HFFc6 (cell line): ENCODE data around the gene SELENOO. TPM values are rescaled to one million over a fixed set of nuclear protein-coding genes. Genes with fewer than 3 reads are reported as not detected.
A peak's percentile ranks its signal among the peaks of the same experiment; 100 is the strongest.

Experiments used
- DNase-seq: peaks from one replicate; pipeline ENCODE4 v3.0.0-alpha.2; 2018
- H3K27ac Mint-ChIP-seq: 2 replicates; pipeline ENCODE4 v1.8.0; 2020; ENCODE audit warnings: mild to moderate bottlenecking, mixed read lengths
- H3K27me3 Mint-ChIP-seq: 2 replicates; pipeline ENCODE4 v1.8.0; 2021; ENCODE audit warnings: mild to moderate bottlenecking, moderate library complexity, mixed read lengths; ENCODE audit not compliant: insufficient read depth
- H3K36me3 Mint-ChIP-seq: 2 replicates; pipeline ENCODE4 v1.8.0; 2021; ENCODE audit warnings: low read depth, mixed read lengths
- H3K4me1 Mint-ChIP-seq: 2 replicates; pipeline ENCODE4 v1.8.0; 2020; ENCODE audit warnings: low read depth, mixed read lengths
- H3K4me3 Mint-ChIP-seq: 2 replicates; pipeline ENCODE4 v1.8.0; 2020; ENCODE audit warnings: mild to moderate bottlenecking, moderate library complexity, mixed read lengths
- H3K9me3 Mint-ChIP-seq: 2 replicates; pipeline ENCODE4 v1.8.0; 2020; ENCODE audit warnings: mild to moderate bottlenecking, mixed read lengths
- total RNA-seq, 6 experiments: library from RNA; stranded (reverse); fragmentation: NEBNext Ultra II Directional; extraction: Animal tissue kit (Norgen Biotek cat#: 25700); gene quantifications; 2 replicates in 1 of 6; 3 replicates in 5 of 6; pipeline ENCODE4 v1.2.3, GENCODE V29; 2021
- TF ChIP-seq, protein P1 (sequence below): fragments of 200-600 bp; sonication (generic); IDR thresholded peaks from 2 replicates; pipeline ENCODE4 v1.5.0; 2021; ENCODE audit warnings: antibody characterized with exemption, mild to moderate bottlenecking

The SELENOO gene
- total RNA-seq, 6 experiments from 2014 or later, result 14.4 to 18.0 (median 16.0) TPM

DNA sequence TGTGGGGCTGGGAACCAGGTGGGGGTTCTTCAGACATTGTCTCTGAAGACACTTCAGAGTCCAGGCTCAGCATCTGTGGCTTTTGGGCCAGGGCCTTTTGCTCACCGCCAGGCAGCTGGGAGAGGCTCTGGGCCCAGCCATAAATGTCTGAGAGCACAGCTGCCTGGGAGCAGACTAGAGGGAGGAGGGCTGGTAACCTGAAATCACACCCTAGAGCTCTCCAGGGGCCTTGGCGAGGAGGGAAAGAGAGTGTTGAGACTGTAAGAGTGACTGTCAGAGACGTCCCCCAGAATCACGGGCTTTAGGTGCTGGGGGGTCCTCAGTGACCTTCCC is 11.0 kb upstream of the SELENOO start:
- H3K27me3 Mint-ChIP-seq, result peaks cover 4% of the 10 kb centered on the region
- H3K27ac Mint-ChIP-seq, result peak overlapping the region; percentile 70
- no peak overlapping the region; the same call in 1 of the 2 replicates for H3K4me3 Mint-ChIP-seq
- TF ChIP-seq, protein P1, sequence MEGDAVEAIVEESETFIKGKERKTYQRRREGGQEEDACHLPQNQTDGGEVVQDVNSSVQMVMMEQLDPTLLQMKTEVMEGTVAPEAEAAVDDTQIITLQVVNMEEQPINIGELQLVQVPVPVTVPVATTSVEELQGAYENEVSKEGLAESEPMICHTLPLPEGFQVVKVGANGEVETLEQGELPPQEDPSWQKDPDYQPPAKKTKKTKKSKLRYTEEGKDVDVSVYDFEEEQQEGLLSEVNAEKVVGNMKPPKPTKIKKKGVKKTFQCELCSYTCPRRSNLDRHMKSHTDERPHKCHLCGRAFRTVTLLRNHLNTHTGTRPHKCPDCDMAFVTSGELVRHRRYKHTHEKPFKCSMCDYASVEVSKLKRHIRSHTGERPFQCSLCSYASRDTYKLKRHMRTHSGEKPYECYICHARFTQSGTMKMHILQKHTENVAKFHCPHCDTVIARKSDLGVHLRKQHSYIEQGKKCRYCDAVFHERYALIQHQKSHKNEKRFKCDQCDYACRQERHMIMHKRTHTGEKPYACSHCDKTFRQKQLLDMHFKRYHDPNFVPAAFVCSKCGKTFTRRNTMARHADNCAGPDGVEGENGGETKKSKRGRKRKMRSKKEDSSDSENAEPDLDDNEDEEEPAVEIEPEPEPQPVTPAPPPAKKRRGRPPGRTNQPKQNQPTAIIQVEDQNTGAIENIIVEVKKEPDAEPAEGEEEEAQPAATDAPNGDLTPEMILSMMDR, result no peak
- peaks cover 5% of the 10 kb centered on the region; the same call in 1 of the 2 replicates for H3K36me3 Mint-ChIP-seq
- H3K9me3 Mint-ChIP-seq, result no peaks in the 10 kb centered on the region
- peaks cover 31% of the 10 kb centered on the region for H3K4me1 Mint-ChIP-seq
- no peak for DNase-seq

DNA sequence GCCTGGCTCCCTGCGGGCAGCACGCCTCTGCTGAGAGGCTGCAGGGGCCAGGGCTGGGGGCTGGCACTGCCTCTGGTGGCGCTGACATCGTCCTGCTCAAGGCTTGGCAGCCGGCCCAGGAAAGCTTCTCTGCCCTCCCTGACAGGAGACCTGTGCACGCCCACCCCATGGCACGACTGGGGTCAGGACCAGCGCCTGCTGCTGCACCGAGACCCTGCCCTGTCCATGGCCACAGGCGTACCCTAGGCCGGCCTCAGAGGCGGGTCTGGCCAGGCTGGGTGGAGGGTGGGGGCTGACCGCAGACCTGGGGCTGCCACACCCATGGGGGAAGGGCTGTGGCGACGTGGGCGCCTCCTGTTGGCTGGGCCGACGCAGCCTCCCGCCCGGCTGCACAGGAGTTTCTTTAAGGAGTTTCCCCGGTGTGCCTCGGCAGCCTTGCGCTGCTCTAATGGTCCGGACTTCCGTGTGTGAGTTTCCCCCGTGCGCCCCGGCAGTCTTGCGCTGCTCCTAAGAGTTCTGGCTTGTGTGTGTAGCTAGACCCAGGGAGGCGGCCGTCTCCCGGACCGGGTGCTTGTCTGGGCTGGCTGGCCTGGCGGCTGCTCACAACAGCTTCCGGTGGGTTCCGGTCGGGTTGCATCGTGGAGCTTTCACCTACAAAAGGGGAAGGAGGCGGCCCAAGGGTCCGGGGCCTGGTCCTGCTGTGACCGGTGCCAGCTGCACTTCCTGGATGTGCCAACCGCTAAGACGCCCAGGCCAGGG is 10.4 kb upstream of the SELENOO start:
- H3K4me1 Mint-ChIP-seq, result peaks cover 31% of the 10 kb centered on the region
- DNase-seq, result peak; percentile 44
- TF ChIP-seq, protein P1, result peak; percentile 69
- peak overlapping the region; percentile 66 for H3K4me3 Mint-ChIP-seq
- peaks cover 5% of the 10 kb centered on the region; the same call in 1 of the 2 replicates for H3K36me3 Mint-ChIP-seq
- H3K27me3 Mint-ChIP-seq, result peaks cover 4% of the 10 kb centered on the region
- H3K27ac Mint-ChIP-seq, result peak overlapping the region; percentile 70
- no peaks in the 10 kb centered on the region for H3K9me3 Mint-ChIP-seq

DNA sequence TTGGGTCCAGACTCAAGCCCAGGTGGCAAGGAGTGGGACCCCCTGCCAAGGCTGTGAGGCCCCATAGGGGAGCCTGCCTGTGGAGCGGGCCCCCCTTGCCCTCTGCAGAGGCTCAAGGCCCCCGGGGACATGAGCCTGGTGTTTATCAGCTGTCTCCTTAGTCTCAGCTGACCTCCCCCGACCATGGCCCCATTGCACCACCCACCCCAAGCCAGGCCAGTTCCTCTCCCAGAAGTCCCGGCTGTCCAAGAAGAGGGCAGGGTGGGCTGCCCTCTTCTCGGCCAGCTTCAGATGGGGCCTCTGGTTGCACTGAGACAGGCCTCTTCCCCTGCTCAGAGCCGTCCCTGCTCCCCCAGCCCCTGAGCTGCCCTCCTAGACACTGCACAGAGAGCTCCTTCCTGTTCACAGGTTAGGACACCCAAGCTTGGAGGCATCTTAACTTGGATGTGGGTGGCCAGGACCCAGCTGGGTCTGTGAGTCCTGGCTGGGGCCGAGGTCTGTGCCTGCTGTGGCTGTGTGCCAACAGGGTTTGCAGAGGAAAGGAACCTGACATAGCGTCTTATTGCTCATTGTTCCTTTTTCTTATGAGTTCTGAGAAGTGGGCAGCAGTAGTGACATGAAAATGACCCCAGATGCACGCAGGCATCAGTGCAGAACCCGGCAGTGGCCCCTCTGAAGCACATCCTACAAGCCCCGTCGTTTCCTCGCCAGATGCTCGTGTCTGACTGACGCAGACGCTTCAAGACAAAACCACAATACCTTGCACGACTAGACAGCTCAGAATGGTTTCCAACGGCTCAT is 9.7 kb upstream of the SELENOO start:
- no peaks in the 10 kb centered on the region for H3K9me3 Mint-ChIP-seq
- peaks cover 4% of the 10 kb centered on the region for H3K27me3 Mint-ChIP-seq
- peak overlapping the region; percentile 66; the same call in 1 of the 2 replicates for H3K4me3 Mint-ChIP-seq
- H3K4me1 Mint-ChIP-seq, result peaks cover 31% of the 10 kb centered on the region
- H3K27ac Mint-ChIP-seq, result peak overlapping the region; percentile 42
- peaks cover 5% of the 10 kb centered on the region; the same call in 1 of the 2 replicates for H3K36me3 Mint-ChIP-seq
- TF ChIP-seq, protein P1, result no peak
- DNase-seq, result no peak

DNA sequence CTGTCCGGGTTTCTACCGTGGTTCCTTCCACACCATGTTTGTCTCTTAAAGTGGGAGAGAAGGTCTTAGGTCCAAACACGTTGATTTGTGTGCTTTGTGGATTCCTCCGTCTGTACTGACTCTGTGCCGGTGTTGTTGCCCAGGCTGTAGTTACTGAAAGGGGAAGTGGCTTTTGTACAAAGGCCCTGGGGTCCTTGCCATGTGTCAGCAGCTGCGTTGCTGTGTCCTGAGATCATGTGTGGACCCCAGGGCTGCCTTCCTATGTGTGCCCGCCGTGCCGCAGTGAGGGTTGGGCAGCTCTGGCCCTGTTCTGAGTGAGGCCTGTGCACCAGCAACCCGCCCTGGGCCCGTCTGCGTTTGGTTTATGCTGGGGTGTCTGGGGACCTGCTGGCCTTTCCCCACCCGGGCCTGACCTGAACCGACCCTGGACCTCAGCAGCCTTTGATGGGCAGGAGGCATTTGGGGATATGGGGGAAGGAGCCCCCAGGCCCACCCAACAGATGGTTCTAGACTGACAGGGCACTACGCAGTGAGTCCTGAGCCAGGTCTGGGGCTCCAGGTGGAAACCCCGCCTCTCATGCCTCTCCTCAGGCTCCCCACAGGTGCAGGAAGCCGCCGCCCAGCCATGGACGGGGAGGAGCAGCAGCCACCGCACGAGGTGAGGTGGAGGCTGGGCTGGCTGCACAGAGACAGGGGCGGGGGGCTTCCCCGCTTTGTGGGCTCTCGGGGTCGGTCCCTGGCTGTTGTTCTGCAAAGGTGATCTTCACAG is 8.2 kb upstream of the SELENOO start:
- DNase-seq, result no peak
- no peak overlapping the region for H3K27ac Mint-ChIP-seq
- H3K9me3 Mint-ChIP-seq, result no peaks in the 10 kb centered on the region
- TF ChIP-seq, protein P1, result no peak
- no peak overlapping the region for H3K4me3 Mint-ChIP-seq
- no peaks in the 10 kb centered on the region for H3K36me3 Mint-ChIP-seq
- H3K4me1 Mint-ChIP-seq, result peaks cover 26% of the 10 kb centered on the region
- no peaks in the 10 kb centered on the region; the same call in 1 of the 2 replicates for H3K27me3 Mint-ChIP-seq

DNA sequence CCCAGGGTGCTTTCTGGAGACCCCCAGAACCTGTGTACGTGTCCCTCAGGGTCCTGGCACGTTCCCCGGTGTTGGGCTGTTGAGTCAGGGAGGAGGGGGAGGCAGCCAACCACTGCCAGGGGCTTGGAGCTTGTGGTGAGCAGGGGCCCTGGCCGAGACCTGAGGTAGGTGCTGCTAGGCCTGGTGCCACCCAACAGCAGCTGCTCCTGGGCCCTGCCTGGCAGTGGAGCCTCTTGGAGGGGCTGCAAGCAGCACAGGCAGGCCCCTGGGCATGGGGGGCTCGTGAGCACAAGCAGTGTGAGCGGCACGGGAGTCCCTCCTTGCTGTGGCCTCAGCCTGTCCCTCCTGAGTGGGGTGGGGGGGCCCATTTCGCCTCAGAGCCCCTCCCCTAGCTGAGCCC is 7.2 kb upstream of the SELENOO start:
- TF ChIP-seq, protein P1, result no peak
- Mint-ChIP-seq H3K4me3 (no peak overlapping the region), H3K9me3 (no peaks in the 10 kb centered on the region), H3K36me3 (no peaks in the 10 kb centered on the region), H3K27ac (no peak overlapping the region), H3K27me3 (no peaks in the 10 kb centered on the region; the same call in 1 of the 2 replicates), H3K4me1 (peaks cover 26% of the 10 kb centered on the region)
- no peak for DNase-seq
